Body of pancreas (tissue), 4 donors: ENCODE results near the gene GTPBP6. TPM values are rescaled to one million over a fixed set of nuclear protein-coding genes. Genes with fewer than 3 reads are reported as not detected.
A peak's percentile ranks its signal among the peaks of the same experiment; 100 is the strongest.
"Not testable (repeated sequence)": the region's sequence is repeated elsewhere in the genome, so short reads cannot be mapped to it uniquely, and the experiment has no call there.

Experiments
- ATAC-seq: fragments of 150-250 bp; one replicate; pipeline ENCODE4 v1.9.1; 2016
- DNase-seq, 4 donors: peaks; one replicate each; pipeline ENCODE4 v3.0.0-alpha.2; 2019
- H3K27ac ChIP-seq, 4 donors: fragments of 200-600 bp; sonication (generic); 1 replicate in 3 of 4; 2 replicates in 1 of 4; pipeline versions ENCODE4 v1.5.1 to v1.6.1; 2016 to 2019; ENCODE audit warnings: mild to moderate bottlenecking in 1 of 4, mixed read lengths in 1 of 4, moderate library complexity in 1 of 4
- H3K27me3 ChIP-seq, 2 donors: fragments of 200-600 bp; sonication (generic); one replicate each; pipeline ENCODE4 v1.6.0; 2016; ENCODE audit warnings: mild to moderate bottlenecking in 1 of 2
- H3K36me3 ChIP-seq, 2 donors: fragments of 200-600 bp; sonication (generic); replicated peaks in 1 of 2; 2 replicates each; pipeline ENCODE4 v1.5.1; 2016; ENCODE audit warnings: low read depth in 2 of 2; ENCODE audit not compliant: insufficient read depth in 1 of 2
- H3K4me1 ChIP-seq: fragments of 200-600 bp; sonication (generic); one replicate; pipeline ENCODE4 v1.6.0; 2016
- H3K4me3 ChIP-seq, 2 donors: fragments of 200-600 bp; sonication (generic); 1 replicate in 1 of 2; 2 replicates in 1 of 2; pipeline ENCODE4 v1.5.1; 2016 to 2019
- H3K9me3 ChIP-seq, 3 donors: fragments of 200-600 bp; sonication (generic); 1 replicate in 2 of 3; 2 replicates in 1 of 3; pipeline ENCODE4 v1.5.1; 2016
- POLR2A ChIP-seq, 3 donors: fragments of 450-650 bp; IDR thresholded peaks; one replicate each; pipeline ENCODE4 v1.6.1; 2016; ENCODE audit warnings: antibody characterized with exemption in 3 of 3, mild to moderate bottlenecking in 2 of 3
- WGBS, 2 donors: methylation state at CpG; one replicate each; pipeline ENCODE4 v1.1.5; 2017; 5-methylcytosine and 5-hydroxymethylcytosine counted together
- intact Hi-C: fragments of 100-400 bp; cut with DNase I; formaldehyde crosslinking; loops from one replicate; pipeline ENCODE4 v1.15.1; 2023
- total RNA-seq, 2 donors: library from RNA; depleted of rRNA; stranded (reverse); fragments of >200 nt; gene quantifications; one replicate each; pipeline ENCODE4 v1.1.0, GENCODE V29; 2016
- TF ChIP-seq, protein P1 (sequence below), 7 experiments: fragments of 450-650 bp in 4 of 7; fragments of 200-600 bp in 3 of 7; sonication (generic) in 3 of 7; IDR thresholded peaks; one replicate each; pipeline ENCODE4 v1.5.1; 2016 to 2019; ENCODE audit warnings: antibody characterized with exemption in 7 of 7

GTPBP6 gene
- total RNA-seq, 2 donors from 2014 or later: 25.7 to 32.4 TPM

DNA sequence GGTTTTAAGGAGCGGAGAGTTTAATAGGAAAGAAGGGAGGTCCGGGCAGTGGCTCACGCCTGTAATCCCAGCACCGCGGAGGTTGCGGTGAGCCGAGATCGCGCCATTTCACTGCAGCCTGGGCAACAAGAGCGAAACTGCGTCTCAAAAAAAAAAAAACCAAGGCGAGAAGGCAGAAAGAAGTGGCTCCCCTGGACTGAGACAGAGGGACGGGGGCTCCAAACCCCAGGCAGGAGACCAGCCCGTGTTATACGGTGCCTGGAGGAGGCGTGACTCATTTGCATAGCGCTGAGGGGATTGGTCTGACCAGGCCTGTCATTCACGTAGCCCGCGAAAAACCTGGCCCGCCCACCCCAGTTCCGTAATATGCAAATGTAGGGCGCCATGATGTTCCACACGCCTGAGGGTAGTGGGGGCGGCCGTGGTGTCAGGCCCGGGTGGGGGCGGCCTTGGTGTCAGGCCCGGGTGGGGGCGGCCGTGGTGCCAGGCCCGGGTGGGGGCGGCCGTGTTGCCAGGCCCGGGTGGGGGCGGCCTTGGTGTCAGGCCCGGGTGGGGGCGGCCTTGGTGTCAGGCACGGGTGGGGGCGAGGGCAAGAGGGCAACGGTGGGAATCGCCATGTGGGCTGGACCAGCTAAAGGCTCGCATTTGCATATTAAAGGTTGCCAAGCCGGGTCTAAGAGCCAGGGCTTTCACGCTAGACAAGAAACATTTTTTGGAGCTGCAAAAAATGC, 35.3 kb downstream of the GTPBP6 start:
- Histone ChIP-seq H3K4me3 (no peak overlapping the region), H3K9me3 (no peaks in the 10 kb centered on the region), H3K27me3 (no peaks in the 10 kb centered on the region), H3K27ac (peak overlapping the region in 3 of 4 donors; percentile 50 to 74 (median 61)), H3K36me3 (no peaks in the 10 kb centered on the region), H3K4me1 (peaks cover 13% of the 10 kb centered on the region)
- intact Hi-C loops: no loop called here
- peak; percentile 98 for ATAC-seq
- 0 to 1% methylated on average over 22 to 43 of the region's 45 CpGs for WGBS, 2 donors
- DNase-seq: peak; percentile 89 to 93 (median 91)
- TF ChIP-seq, protein P1, sequence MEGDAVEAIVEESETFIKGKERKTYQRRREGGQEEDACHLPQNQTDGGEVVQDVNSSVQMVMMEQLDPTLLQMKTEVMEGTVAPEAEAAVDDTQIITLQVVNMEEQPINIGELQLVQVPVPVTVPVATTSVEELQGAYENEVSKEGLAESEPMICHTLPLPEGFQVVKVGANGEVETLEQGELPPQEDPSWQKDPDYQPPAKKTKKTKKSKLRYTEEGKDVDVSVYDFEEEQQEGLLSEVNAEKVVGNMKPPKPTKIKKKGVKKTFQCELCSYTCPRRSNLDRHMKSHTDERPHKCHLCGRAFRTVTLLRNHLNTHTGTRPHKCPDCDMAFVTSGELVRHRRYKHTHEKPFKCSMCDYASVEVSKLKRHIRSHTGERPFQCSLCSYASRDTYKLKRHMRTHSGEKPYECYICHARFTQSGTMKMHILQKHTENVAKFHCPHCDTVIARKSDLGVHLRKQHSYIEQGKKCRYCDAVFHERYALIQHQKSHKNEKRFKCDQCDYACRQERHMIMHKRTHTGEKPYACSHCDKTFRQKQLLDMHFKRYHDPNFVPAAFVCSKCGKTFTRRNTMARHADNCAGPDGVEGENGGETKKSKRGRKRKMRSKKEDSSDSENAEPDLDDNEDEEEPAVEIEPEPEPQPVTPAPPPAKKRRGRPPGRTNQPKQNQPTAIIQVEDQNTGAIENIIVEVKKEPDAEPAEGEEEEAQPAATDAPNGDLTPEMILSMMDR (IDR thresholded peaks at IDR 0.05): no peak
- TF ChIP-seq POLR2A (IDR thresholded peaks at IDR 0.05): peak in 1 of 3 donors; percentile 6

DNA sequence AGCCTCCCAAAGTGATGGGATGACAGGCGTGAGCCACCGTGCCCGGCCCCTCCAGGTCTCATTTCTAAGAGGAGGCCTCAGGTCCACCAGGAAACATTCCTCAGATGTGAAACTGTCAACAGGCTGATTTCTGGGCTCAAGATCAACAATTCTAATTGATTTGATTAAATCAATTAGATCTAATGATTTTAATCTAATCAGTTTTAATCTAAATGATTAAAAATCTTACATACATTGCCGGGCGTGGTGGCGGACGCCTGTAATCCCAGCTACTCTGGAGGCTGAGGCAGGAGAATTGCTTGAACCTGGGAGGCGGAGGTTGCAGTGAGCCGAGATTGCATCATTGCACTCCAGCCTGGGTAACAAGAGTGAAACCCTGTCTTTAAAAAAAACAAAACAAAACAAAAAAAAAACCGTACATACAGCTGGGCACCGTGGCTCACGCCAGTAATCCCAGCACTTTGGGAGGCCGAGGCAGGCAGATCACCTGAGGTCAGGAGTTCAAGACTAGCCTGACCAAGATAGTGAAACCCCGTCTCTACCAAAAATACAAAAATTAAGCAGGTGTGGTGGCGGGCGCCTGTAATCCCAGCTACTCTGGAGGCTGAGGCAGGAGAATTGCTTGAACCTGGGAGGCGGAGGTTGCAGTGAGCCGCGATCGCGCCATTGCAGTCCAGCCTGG, 36.5 kb downstream of the GTPBP6 start:
- peak in 3 of 4 donors; percentile 1 to 8 (median 2) for DNase-seq
- H3K4me3 ChIP-seq, H3K9me3 ChIP-seq, intact Hi-C loops, H3K27me3 ChIP-seq, ATAC-seq, H3K36me3 ChIP-seq: not testable (repeated sequence)
- peaks cover 13% of the 10 kb centered on the region for H3K4me1 ChIP-seq
- peak overlapping the region in 3 of 4 donors; percentile 30 to 65 (median 64) for H3K27ac ChIP-seq
- 75 to 83% methylated on average over 21 of the region's 21 CpGs for WGBS, 2 donors

DNA sequence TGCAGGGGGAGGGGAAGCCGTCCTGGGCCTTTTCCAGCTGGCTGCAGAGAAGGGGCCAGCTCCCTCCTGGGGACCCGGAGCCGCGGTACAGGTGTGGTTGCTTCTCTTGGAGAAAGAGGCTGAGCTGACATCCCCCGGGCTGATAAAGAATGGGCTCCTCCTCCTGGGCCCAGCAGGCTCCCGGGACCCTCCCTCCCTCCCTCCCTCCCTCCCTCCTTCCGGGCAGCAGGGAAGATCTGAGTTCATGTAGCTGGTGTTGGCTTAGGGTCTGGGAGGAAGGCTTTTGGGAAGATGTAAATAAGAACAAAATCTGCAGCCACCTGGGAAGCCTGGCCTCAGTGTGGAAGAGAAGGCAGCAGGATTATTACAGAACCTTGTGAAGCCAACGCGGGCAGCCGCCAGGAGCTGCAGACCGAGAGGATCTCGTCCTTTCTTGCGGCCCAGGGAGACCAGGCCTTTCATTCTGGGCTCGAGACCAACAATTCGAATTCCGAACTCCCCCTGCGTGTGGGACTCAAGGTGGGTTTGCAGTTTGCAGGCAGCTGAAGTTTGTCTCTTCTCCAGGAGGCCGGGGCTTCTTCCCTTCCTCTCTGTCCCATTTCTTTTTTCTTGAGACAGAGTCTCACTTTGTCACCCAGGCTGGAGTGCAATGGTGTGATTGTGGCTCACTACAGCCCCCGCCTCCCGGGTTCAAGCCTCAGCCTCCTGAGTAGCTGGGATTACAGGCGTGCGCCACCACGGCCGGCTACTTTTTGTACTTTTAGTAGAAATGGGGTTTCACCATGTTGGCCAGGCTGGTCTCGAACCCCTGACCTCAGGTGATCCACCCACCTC, 37.2 kb downstream of the GTPBP6 start, which contains the start of gene PLCXD1:
Gene PLCXD1 (plus strand): TSS at position 216 of the 834 bp plus-strand sequence. CDS start 2,807 bp downstream, outside the sequence.
- Histone ChIP-seq H3K36me3 (no peaks in the 10 kb centered on the region), H3K4me1 (peaks cover 13% of the 10 kb centered on the region), H3K4me3 (no peak within 1 kb of the TSS), H3K27ac (peak within 1 kb of the TSS in 3 of 4 donors; percentile 26 to 65 (median 64)), H3K9me3 (no peaks in the 10 kb centered on the region), H3K27me3 (no peaks in the 10 kb centered on the region)
- TF ChIP-seq, protein P1 (IDR thresholded peaks at IDR 0.05): no peak
- no peak for TF ChIP-seq POLR2A (IDR thresholded peaks at IDR 0.05)
- intact Hi-C loops: no loop called here
- ATAC-seq (no peak), DNase-seq (peak; percentile 19 to 35 (median 28))
- WGBS, 2 donors: 44 to 70% methylated on average over 14 to 24 of the region's 25 CpGs

DNA sequence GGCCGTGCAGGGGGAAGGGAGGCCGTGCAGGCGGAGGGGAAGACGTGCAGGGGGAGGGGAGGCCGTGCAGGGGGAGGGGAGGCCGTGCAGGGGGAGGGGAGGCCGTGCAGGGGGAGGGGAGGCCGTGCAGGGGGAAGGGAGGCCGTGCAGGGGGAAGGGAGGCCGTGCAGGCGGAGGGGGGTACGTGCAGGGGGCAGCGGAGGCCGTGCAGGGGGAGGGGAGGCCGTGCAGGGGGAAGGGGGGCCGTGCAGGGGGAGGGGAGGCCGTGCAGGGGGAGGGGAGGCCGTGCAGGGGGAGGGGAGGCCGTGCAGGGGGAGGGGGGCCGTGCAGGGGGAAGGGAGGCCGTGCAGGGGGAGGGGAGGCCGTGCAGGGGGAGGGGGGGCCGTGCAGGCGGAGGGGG, 37.9 kb downstream of the GTPBP6 start:
- H3K4me3 ChIP-seq, H3K9me3 ChIP-seq, intact Hi-C loops, H3K27ac ChIP-seq, DNase-seq, ATAC-seq, H3K27me3 ChIP-seq, H3K36me3 ChIP-seq: not testable (repeated sequence)
- H3K4me1 ChIP-seq: peaks cover 19% of the 10 kb centered on the region
- WGBS, 2 donors: no CpG with 5 or more reads among the region's 24 CpGs

DNA sequence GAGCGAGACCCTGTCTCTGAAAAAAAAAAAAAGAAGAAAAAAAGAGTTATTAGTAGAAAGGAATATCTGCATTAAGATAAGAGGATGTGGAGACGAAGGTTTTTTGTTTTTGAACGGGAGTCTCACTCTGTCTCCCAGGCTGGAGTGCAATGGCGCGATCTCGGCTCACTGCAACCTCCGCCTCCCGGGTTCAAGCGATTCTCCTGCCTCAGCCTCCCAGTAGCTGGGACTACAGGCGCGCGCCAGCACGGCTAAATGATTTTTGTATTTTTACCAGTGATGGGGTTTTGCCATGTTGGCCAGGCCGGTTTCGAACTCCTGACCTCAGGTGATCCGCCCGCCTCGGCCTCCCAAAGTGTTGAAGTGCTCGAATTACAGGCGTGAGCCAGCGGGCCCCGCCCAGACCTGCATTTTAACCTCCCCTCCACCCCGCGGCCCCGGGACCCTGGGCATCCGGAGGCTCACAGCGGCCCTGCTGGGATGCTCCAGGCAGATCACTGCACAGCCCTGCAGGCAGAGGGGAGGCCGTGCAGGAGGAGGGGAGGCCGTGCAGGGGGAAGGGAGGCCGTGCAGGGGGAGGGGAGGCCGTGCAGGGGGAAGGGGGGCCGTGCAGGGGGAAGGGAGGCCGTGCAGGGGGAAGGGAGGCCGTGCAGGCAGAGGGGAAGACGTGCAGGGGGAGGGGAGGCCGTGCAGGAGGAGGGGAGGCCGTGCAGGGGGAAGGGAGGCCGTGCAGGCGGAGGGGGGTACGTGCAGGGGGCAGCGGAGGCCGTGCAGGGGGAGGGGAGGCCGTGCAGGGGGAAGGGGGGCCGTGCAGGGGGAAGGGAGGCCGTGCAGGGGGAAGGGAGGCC, 38.6 kb downstream of the GTPBP6 start:
- 86 to 96% methylated on average over 14 to 26 of the region's 45 CpGs for WGBS, 2 donors
- H3K4me3 ChIP-seq, H3K27ac ChIP-seq, H3K36me3 ChIP-seq, H3K27me3 ChIP-seq, H3K9me3 ChIP-seq, intact Hi-C loops, ATAC-seq: not testable (repeated sequence)
- peaks cover 22% of the 10 kb centered on the region for H3K4me1 ChIP-seq
- DNase-seq: peak in 1 of 4 donors; percentile 9
